Vagina (tissue), 2 donors: Measurements from ENCODE around the gene BARX2.

Source experiments
- POLR2A ChIP-seq, 2 donors: fragments of 450-650 bp; IDR thresholded peaks; one replicate each; pipeline ENCODE4 v1.6.1; 2017; ENCODE audit warnings: antibody characterized with exemption in 2 of 2, mild to moderate bottlenecking in 2 of 2, moderate library complexity in 2 of 2
- POLR2AphosphoS5 ChIP-seq, 2 donors: sonication (generic); formaldehyde crosslinking; IDR thresholded peaks; one replicate each; pipeline ENCODE4 v1.9.0; 2017; ENCODE audit warnings: antibody characterized with exemption in 2 of 2, mild to moderate bottlenecking in 2 of 2, low read depth in 1 of 2; ENCODE audit not compliant: insufficient read depth in 1 of 2

GRCh38 chr11:129447654-129448239 lies 72.1 kb downstream of the BARX2 start:
- TF ChIP-seq POLR2A (IDR thresholded peaks at IDR 0.05) (no peak), POLR2AphosphoS5 (IDR thresholded peaks at IDR 0.05; ENCODE audit: insufficient read depth in 1 of 2, low read depth in 1 of 2) (no peak)
